ENCODE results near the gene SFT2D1. TPM values are rescaled to one million over a fixed set of nuclear protein-coding genes. Genes with fewer than 3 reads are reported as not detected.

The SFT2D1 gene
- total RNA-seq, 1 experiment from 2014 or later, result 65.6 TPM

- H3K27me3 ChIP-seq (ENCODE audit: insufficient read depth, low read length), result no peaks in the 10 kb centered on the region
- BruUV-seq (replicated peaks), result no TSS peak
- no peaks in the 10 kb centered on the region for H3K9me3 ChIP-seq (ENCODE audit: control insufficient read depth in 1 of 2, insufficient read depth in 1 of 2, low read depth in 1 of 2, low read length in 2 of 2)
- DNase-seq (ENCODE audit: low read depth, low spot score) (no peak), ATAC-seq (no peak)
- H2AFZ ChIP-seq (ENCODE audit: low read depth, low read length, poor library complexity, severe bottlenecking), result no peak overlapping the region
- no peak overlapping the region for H3K4me2 ChIP-seq (ENCODE audit: low read length)
- no peaks in the 10 kb centered on the region for H4K20me1 ChIP-seq (ENCODE audit: insufficient read depth)
- ChIA-PET RAD21 (ENCODE audit: low non-redundant PET in 1 of 2, low total read pairs in 2 of 2, uncharacterized antibody in 2 of 2, unreplicated experiment in 2 of 2) (no interaction called here), CTCF (no interaction called here), POLR2A (no interaction called here)
- H3K9me2 ChIP-seq (ENCODE audit: insufficient read depth), result no peaks in the 10 kb centered on the region
- TF ChIP-seq EGR1 (IDR thresholded peaks at IDR 0.05; ENCODE audit: low read depth) (no peak), POLR2AphosphoS5 (IDR thresholded peaks at IDR 0.05; ENCODE audit: low read depth, low read length) (no peak), SRF (IDR thresholded peaks at IDR 0.05; ENCODE audit: low read depth) (no peak), ELF1 (IDR thresholded peaks at IDR 0.05; ENCODE audit: borderline replicate concordance, low read depth) (no peak), EZH2 (IDR thresholded peaks at IDR 0.05) (no peak), JUND (IDR thresholded peaks at IDR 0.05) (no peak), TCF7L2 (IDR thresholded peaks at IDR 0.05; ENCODE audit: borderline replicate concordance, extremely low read depth, insufficient read depth, insufficient read length) (no peak), CTCF (IDR thresholded peaks at IDR 0.05 in 2 of 3, conservative IDR thresholded peaks at IDR 0.05 in 1 of 3; ENCODE audit: borderline replicate concordance in 1 of 3, insufficient read depth in 1 of 3, low read depth in 2 of 3, low read length in 2 of 3) (no peak), ZBTB33 (IDR thresholded peaks at IDR 0.05; ENCODE audit: extremely low read depth, insufficient replicate concordance, low read length) (no peak), YY1 (IDR thresholded peaks at IDR 0.05; ENCODE audit: extremely low read depth, insufficient replicate concordance, low read depth, low read length) (no peak), EZH2phosphoT487 (IDR thresholded peaks at IDR 0.05; ENCODE audit: borderline replicate concordance) (no peak), CBX3 (IDR thresholded peaks at IDR 0.05; ENCODE audit: low read depth) (no peak), FOSL1 (IDR thresholded peaks at IDR 0.05; ENCODE audit: low read depth) (no peak)
- peaks cover 0 to 13% of the 10 kb centered on the region in 2 experiments; a peak in 2 of 4 replicates for H3K4me1 ChIP-seq (ENCODE audit: control insufficient read depth in 1 of 2, insufficient read depth in 2 of 2, low read length in 2 of 2)
- no peaks in the 10 kb centered on the region for H3K36me3 ChIP-seq (ENCODE audit: control insufficient read depth in 1 of 2, insufficient read depth in 2 of 2, low read length in 2 of 2)
- H3K4me3 ChIP-seq (replicated peaks in 1 of 2; ENCODE audit: low read depth in 1 of 2, low read length in 2 of 2), result no peak overlapping the region
- H3K79me2 ChIP-seq (ENCODE audit: insufficient read depth, low read length), result no peaks in the 10 kb centered on the region
- H3K27ac ChIP-seq (ENCODE audit: low read depth, low read length), result no peak overlapping the region
- intact Hi-C loops (cut with micrococcal nuclease), result no loop called here
- no peak overlapping the region for H3K9ac ChIP-seq (ENCODE audit: low read length)
Observed at GRCh38 chr6:166379103-166379586, 36.8 kb upstream of the SFT2D1 start.

Data from HCT116 (cell line).